NCI-H2081 treated with DMSO at 0.1 percent for 48 hours (cell line): ENCODE results near the gene CYTH1.

ENCODE experiments used
- DNase-seq: peaks from one replicate; lab custom pipeline; 2025; lab: John Stamatoyannopoulos, UW

The CYTH1 gene

DNA sequence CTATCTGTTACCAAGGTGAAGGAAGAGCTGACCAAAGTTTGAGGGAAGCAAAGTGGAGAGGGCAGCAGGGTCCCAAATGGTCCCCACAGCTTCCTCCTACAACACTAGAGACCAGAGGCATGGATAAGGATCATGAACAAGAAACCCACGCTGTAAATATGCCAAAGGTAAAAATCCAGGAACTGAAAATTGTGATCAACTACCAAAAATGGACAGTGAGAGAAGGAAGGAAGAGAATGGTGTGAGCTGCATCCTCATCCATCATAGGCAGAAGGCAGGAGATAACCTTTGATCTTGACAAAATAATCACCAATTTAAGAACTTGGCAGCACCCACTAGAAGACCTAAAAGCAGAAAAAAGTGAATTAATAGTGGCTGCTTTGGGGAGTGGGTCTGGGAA, 66.2 kb downstream of the CYTH1 start:
- DNase-seq, result no peak

- DNase-seq, result no peak
Measured at GRCh38 chr17:78715000-78715771, 66.9 kb downstream of the CYTH1 start.

- DNase-seq, result no peak
Measured at GRCh38 chr17:78714534-78714933, 67.5 kb downstream of the CYTH1 start.

GRCh38 chr17:78712043-78712442, 70.0 kb downstream of the CYTH1 start:
- DNase-seq, result no peak

DNA sequence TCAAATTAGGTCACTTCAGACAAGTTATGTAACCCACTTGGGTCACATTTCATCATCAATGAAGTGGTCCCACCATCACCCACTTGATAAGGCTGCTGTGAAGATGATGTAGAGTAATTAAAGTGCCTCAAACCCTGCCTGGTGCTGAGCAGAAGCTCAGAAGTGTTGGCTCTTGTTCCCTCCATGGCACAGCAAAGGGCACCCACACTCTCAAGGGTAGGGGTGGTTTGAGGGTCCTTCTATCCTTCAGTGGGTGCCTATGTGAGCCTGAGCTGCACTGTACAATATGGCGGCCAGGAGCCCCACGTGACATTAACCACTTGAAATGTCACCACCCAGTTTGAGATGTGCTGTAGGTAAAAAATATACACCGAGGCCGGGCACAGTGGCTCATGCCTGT, 71.5 kb downstream of the CYTH1 start:
- DNase-seq, result no peak

- DNase-seq, result no peak
Measured at GRCh38 chr17:78709751-78710181, 72.3 kb downstream of the CYTH1 start.

DNA sequence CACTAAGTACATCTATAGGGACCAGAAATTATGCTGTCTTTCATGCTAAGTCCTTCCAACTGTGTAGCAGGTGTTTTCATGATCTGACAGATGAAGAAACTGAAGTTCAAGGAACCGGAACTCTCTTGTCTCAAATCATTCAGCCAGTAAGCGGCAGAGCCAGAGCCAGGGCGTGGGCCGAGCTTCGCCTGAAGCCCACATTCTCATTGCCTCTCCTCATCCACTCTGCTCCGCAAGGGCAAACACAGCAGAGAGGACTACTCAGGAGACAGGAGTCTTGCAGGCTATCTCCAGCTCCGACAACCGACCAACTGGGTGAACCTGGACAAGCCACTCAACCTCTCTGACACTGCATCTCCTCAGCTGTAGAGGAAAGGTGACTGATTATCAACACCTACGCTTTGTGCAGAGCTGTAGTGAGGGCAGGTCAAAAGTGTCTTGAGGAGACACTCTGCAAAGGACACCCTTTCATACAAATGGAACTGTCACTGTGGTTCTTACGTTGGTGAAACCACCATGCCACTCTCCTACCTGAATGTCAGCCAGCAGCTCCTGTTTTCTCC, 72.9 kb downstream of the CYTH1 start:
- no peak for DNase-seq

DNA sequence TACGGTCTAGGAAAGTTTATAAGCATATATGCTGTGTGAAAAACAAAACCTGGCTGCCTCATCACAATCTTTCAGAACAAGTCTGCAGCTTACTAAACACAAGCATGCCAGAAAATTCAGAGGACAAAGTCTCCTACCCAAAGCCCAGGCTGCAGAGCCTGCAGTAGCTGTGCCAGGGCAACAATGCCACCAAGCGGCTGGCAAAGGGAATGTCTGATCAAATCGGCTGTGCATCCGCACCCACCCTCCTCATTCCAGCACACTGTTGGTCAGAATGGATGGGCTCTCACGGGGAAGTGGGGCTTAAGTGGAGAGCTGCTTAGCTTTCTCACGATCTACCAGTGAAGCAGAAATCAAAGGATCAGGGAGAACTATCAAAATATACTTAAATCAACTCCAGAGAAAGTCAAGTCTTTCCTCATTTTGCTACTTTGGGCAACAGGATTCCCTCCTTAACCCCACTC, 73.5 kb downstream of the CYTH1 start:
- no peak for DNase-seq

DNA sequence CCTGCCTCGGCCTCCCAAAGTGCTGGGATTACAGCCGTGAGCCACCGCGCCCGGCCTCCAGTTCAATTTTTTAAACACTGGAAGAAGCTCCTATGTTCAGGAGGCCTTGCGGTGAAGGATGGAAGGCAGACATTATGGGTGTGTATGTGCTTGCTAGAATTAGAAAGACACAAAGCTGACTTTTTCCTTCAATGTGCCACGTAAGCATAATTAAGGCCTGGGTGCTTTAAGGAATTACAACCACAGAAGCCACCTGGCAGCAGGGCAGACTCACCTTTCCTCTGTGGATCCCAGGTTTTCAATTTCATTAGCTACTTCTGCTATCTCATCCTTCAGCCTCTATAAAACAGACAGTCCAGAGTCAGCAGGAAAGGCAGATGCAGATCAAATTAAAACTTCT, 74.2 kb downstream of the CYTH1 start:
- no peak for DNase-seq

- no peak for DNase-seq
Measured at GRCh38 chr17:78707016-78707415, 75.1 kb downstream of the CYTH1 start.

DNA sequence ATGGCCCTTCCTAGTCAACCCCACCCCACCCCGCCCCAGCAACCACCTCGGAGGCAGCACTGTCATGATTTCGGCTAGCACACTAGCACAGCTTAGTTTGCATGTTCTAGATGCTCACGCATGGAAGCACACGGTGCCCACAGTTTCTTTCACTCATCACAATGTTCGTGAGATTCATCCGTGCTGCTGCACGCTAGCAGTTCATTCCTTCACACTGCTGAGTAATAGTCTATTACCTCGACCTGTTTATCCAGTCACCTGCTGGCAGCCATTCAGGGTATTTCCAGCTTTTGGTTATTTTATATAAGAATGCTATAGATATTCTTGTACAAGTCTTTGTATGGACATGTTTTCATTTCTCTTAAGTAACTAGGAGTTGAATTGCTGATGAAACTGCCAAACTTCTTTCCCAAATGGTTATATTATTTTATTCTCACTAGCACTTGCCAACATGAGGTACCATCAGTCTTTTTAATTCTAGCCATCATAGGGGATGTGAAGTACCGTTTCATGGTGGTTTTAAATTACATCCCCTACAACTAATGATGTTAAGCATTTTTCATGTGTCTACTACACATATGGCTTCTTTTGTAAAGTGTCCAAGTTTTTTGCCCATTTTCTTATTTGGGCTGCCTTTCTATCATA, 75.7 kb downstream of the CYTH1 start:
- no peak for DNase-seq

GRCh38 chr17:78705071-78705470, 77.0 kb downstream of the CYTH1 start:
- DNase-seq, result no peak

GRCh38 chr17:78704594-78704993, 77.5 kb downstream of the CYTH1 start:
- DNase-seq, result no peak

- no peak for DNase-seq
Measured at GRCh38 chr17:78697554-78698343, 84.3 kb downstream of the CYTH1 start.

DNA sequence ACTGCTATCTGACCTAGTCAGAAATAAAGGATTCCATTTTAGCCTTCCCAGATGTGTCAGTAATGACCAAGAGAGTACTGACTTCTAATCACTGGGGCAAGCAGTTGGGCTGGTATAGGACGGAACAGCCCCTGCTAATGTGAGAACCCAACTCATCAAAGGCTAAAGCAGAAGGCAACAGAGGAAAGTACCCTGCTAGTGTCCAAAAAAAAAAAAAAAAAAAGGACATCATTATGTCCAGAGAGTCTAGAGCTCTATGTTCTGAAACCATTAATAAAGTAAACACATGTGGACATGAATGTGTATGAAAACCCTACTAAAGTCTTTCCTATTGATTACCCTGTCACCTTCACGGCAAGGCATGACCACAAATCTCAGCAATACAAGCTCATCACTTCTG, 85.0 kb downstream of the CYTH1 start:
- no peak for DNase-seq

DNA sequence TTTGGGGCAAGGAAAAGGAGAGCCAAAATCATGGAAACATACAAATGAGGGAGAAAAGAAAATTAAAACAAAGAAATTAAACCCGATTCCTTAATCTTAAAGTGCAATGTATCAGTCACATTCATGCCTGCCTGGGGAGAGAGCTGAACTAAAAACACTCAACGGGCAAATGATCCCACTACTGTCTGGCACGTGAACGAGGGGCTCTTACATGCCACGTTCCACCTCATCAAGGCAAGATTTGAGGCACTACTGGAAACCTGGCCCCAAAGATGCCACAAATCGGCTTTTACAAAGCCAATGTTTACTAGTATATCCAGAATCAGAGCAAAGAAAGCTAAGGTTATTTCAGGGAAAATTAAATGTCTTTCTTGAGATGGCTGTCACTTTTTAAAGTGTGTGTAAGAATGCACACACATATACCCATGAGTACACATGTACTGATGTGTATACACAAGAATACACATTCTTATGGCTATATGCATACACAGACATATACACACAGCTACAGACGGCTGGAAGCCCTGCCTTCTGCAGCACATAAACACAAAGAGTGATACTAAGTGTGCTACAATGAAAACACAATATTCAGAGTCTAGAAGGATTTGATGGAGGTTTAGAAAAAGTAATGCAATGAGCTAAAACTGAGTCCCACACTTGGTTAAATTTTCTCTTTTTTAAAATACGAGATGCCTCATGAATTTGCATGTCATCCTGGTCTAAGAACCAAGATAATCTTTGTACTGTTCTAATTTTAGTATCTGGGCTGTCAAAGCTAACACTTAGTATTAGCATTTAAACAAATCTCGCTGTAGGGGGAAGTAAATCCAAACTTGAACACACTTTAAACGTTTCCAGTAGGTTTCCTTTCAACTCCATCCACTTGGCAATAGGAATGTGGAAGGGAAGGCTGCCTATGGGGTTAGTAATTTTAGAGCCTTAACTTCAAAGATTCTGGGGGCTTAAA, 85.8 kb downstream of the CYTH1 start:
- DNase-seq, result no peak

- no peak for DNase-seq
Measured at GRCh38 chr17:78694805-78695531, 87.1 kb downstream of the CYTH1 start.

DNA sequence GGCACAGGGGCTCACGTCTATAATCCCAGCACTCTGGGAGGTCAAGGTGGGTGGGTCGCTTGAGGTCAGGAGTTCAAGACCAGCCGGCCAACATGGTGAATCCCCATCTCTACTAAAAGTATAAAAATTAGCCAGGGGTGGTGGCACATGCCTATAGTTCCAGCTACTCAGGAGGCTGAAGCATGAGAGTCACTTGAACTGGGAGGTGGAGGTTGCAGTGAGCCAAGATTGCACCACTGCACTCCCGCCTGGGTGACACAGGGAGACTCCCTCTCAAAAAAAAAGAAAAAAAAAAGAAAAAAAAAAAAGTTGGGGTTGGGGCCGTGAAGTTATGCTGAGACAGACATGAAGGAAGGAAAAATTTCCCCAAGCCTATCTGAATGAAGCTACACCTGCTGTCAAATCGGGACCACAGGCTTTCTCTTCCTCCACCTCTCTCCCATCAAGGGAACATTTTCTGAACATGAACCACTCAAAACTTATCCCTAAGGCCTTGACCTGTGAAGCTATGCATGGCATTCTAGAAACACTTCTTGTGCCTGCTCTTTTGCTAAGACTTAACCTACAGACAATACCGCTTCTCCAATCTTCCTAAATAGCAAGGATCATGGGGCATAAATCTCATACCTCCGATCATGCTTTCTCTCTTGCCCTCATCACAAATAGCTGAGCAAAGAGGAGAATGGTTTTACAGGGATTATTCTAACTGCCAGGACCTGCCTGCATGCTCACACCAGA, 88.6 kb downstream of the CYTH1 start:
- no peak for DNase-seq

DNA sequence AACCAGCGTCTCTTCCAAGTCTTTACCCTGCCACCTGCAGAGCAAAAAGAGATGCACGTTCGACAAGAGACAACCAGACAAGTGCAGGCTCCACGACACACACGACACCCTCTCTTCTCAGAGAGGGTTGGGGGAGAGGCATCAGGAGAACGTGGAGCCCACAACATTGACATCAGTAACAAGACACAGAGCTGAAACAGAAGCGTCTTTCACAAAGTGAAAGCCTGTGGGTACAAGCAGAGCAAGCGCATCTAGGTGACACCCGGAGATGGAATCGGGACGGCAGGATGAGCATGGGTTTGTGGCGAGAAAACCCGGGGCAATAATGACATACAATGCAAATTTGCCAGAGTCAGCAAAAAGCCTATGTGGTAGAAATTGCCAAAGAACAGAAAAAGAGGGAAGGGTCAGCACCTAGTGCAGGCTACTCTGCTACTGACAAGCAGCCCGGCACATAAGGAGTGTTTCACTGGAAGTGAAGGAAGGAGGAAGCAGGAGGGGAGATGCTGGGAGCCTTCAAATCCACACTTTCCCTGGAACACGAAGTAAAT, 89.5 kb downstream of the CYTH1 start:
- DNase-seq, result no peak

DNA sequence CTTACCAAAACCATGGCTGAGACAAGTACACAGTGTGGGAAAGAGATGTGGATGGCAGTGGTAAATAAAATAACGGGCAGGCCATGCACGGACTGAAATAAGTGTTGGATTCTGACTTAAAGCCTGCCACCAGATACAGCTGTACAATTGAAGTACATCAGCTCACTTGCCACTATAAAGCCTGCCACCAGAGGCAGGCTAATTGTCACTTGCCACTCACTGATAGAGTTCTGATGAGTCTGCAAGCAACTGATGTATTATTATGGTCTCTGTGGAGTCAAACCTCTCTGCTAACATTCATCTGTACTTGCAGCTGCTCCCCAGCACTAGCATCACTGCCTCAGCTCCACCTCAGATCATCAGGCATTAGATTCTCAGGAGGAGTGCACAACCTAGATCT, 93.0 kb downstream of the CYTH1 start:
- no peak for DNase-seq
